IMR-90 (cell line): Measurements from ENCODE around the gene ZNF662. TPM values are rescaled to one million over a fixed set of nuclear protein-coding genes. Genes with fewer than 3 reads are reported as not detected.

ENCODE experiments used
- ATAC-seq: fragments of 200-7000 bp; cut with Tn5 transposase; 2 replicates; pipeline ENCODE4 v1.9.1; 2020; ENCODE audit warnings: low read depth, mild to moderate bottlenecking, moderate library complexity
- BruUV-seq: library from RNA; stranded (reverse); fragments of 400-500 nt; replicated peaks from 2 replicates; lab custom pipeline; 2021; lab: Mats Ljungman, UMichigan
- CTCF ChIA-PET: fragments of 300-600 bp; formaldehyde crosslinking; extraction: SDS; loops from one replicate; lab custom pipeline; 2021; ENCODE audit warnings: antibody characterized with exemption; lab: Yijun Ruan, JAX
- POLR2A ChIA-PET: fragments of 300-600 bp; sonication (Branson Sonifier 250); formaldehyde crosslinking; loops from one replicate; lab custom pipeline; 2022; ENCODE audit warnings: antibody characterized with exemption; ENCODE audit not compliant: unreplicated experiment; lab: Charles Lee
- DNase-seq: peaks from one replicate; pipeline ENCODE4 v3.0.0; 2013
- H2AFZ ChIP-seq: replicated peaks from 2 replicates; pipeline ENCODE3; 2013; ENCODE audit warnings: low read length, mild to moderate bottlenecking; ENCODE audit not compliant: poor library complexity
- H2AK5ac ChIP-seq: 2 replicates; pipeline ENCODE4 v1.6.1; 2013; ENCODE audit warnings: low read depth, low read length, inconsistent platforms
- H2AK9ac ChIP-seq: replicated peaks from 2 replicates; pipeline ENCODE3; 2013; ENCODE audit warnings: mild to moderate bottlenecking, low read depth, low read length, moderate library complexity; ENCODE audit not compliant: poor library complexity
- H2BK120ac ChIP-seq: 2 replicates; pipeline ENCODE4 v1.6.1; 2013; ENCODE audit warnings: low read depth, low read length, inconsistent platforms
- H2BK15ac ChIP-seq: 3 replicates; pipeline ENCODE4 v1.6.1; 2013; ENCODE audit warnings: low read depth, low read length, inconsistent platforms
- H2BK20ac ChIP-seq: 2 replicates; pipeline ENCODE4 v1.6.1; 2013; ENCODE audit warnings: low read depth, mild to moderate bottlenecking, inconsistent platforms, low read length, moderate library complexity
- H2BK5ac ChIP-seq: 2 replicates; pipeline ENCODE4 v1.6.1; 2013; ENCODE audit warnings: mild to moderate bottlenecking, low read depth, low read length, inconsistent platforms; ENCODE audit not compliant: poor library complexity, severe bottlenecking
- H3K14ac ChIP-seq: replicated peaks from 2 replicates; pipeline ENCODE4 v1.6.1; 2013; ENCODE audit warnings: low read depth, low read length, inconsistent platforms
- H3K18ac ChIP-seq: 2 replicates; pipeline ENCODE4 v1.6.1; 2013; ENCODE audit warnings: low read depth, low read length, control low read depth
- H3K23ac ChIP-seq: 2 replicates; pipeline ENCODE4 v1.6.1; 2013; ENCODE audit warnings: low read depth, low read length, inconsistent platforms
- H3K27ac ChIP-seq: 2 replicates; pipeline ENCODE4 v1.5.1; 2013; ENCODE audit warnings: mild to moderate bottlenecking, control low read depth, low read length; ENCODE audit not compliant: insufficient read depth
- H3K27me3 ChIP-seq: 2 replicates; pipeline ENCODE4 v1.6.1; 2013; ENCODE audit warnings: low read length; ENCODE audit not compliant: control insufficient read depth, insufficient read depth
- H3K36me3 ChIP-seq: 2 replicates; pipeline ENCODE4 v1.6.1; 2013; ENCODE audit warnings: low read length, mixed read lengths; ENCODE audit not compliant: control insufficient read depth, insufficient read depth
- H3K4ac ChIP-seq: 2 replicates; pipeline ENCODE4 v1.6.1; 2013; ENCODE audit warnings: low read depth, low read length, inconsistent platforms
- H3K4me1 ChIP-seq: 2 replicates; pipeline ENCODE4 v1.6.1; 2013; ENCODE audit warnings: low read length, mixed read lengths; ENCODE audit not compliant: control insufficient read depth, insufficient read depth
- H3K4me2 ChIP-seq: 2 replicates; pipeline ENCODE4 v1.6.1; 2013; ENCODE audit warnings: low read depth, mild to moderate bottlenecking, control low read depth, low read length, moderate library complexity
- H3K4me3 ChIP-seq: 2 replicates; pipeline ENCODE4 v1.5.1; 2013; ENCODE audit warnings: low read depth, mild to moderate bottlenecking, control low read depth, low read length, moderate library complexity; ENCODE audit not compliant: insufficient read depth
- H3K56ac ChIP-seq: 2 replicates; pipeline ENCODE4 v1.6.1; 2013; ENCODE audit warnings: low read length, inconsistent platforms; ENCODE audit not compliant: insufficient read depth; ENCODE audit errors: extremely low read depth
- H3K79me1 ChIP-seq, 2 experiments: 2 replicates each; pipeline ENCODE4 v1.6.1; 2013; ENCODE audit warnings: low read length in 2 of 2, inconsistent platforms in 1 of 2, low read depth in 1 of 2
- H3K9ac ChIP-seq: 2 replicates; pipeline ENCODE4 v1.6.1; 2013; ENCODE audit warnings: low read depth, low read length, control low read depth
- H3K9me1 ChIP-seq: 2 replicates; pipeline ENCODE4 v1.6.1; 2013; ENCODE audit warnings: low read length, inconsistent platforms; ENCODE audit not compliant: insufficient read depth
- H3K9me3 ChIP-seq: 2 replicates; pipeline ENCODE4 v1.6.1; 2013; ENCODE audit warnings: low read length; ENCODE audit not compliant: control insufficient read depth, insufficient read depth
- H4K20me1 ChIP-seq: 2 replicates; pipeline ENCODE4 v1.6.1; 2013; ENCODE audit warnings: low read length, inconsistent platforms; ENCODE audit not compliant: insufficient read depth
- H4K5ac ChIP-seq: 2 replicates; pipeline ENCODE4 v1.6.1; 2013; ENCODE audit warnings: mild to moderate bottlenecking, low read depth, low read length, control low read depth
- H4K8ac ChIP-seq, 2 experiments: 2 replicates each; pipeline ENCODE4 v1.6.1; 2013; ENCODE audit warnings: low read depth in 2 of 2, low read length in 2 of 2, control low read depth in 1 of 2, inconsistent platforms in 1 of 2
- H4K91ac ChIP-seq: 2 replicates; pipeline ENCODE4 v1.6.1; 2013; ENCODE audit warnings: low read depth, low read length, inconsistent platforms; ENCODE audit not compliant: insufficient read depth
- CHD1 ChIP-seq: IDR thresholded peaks from 2 replicates; pipeline ENCODE4 v1.6.1; 2012; ENCODE audit warnings: low read depth, low read length, improper control_type of control experiment
- ELK1 ChIP-seq: fragments of 150-350 bp; IDR thresholded peaks from 2 replicates; pipeline ENCODE4 v1.6.1; 2016; ENCODE audit warnings: low read depth, mild to moderate bottlenecking, low read length, moderate library complexity, borderline replicate concordance
- FOS ChIP-seq: fragments of 150-350 bp; IDR thresholded peaks from 2 replicates; pipeline ENCODE4 v1.6.1; 2016; ENCODE audit warnings: low read depth, low read length
- MAFK ChIP-seq: IDR thresholded peaks from 2 replicates; pipeline ENCODE4 v1.6.1; 2012; ENCODE audit warnings: low read depth, low read length, improper control_type of control experiment
- NFE2L2 ChIP-seq: fragments of 150-350 bp; IDR thresholded peaks from 2 replicates; pipeline ENCODE4 v1.6.1; 2016; ENCODE audit warnings: low read depth, mild to moderate bottlenecking, low read length
- POLR2A ChIP-seq: IDR thresholded peaks from 2 replicates; pipeline ENCODE4 v1.6.1; 2012; ENCODE audit warnings: mild to moderate bottlenecking, low read depth, low read length
- RAD21 ChIP-seq: IDR thresholded peaks from 2 replicates; pipeline ENCODE4 v1.6.1; 2012; ENCODE audit warnings: low read length, improper control_type of control experiment
- RCOR1 ChIP-seq: IDR thresholded peaks from 2 replicates; pipeline ENCODE4 v1.6.1; 2012; ENCODE audit warnings: mild to moderate bottlenecking, low read length, improper control_type of control experiment; ENCODE audit not compliant: insufficient replicate concordance
- RFX5 ChIP-seq: IDR thresholded peaks from 2 replicates; pipeline ENCODE4 v1.8.0; 2012; ENCODE audit warnings: low read depth, mild to moderate bottlenecking, low read length, moderate library complexity
- WGBS, 2 experiments: methylation state at CpG; one replicate each; pipeline versions ENCODE4 v1.1.5 to v1.1.7; 2013; ENCODE audit warnings: missing lambda C conversion rate in 2 of 2; ENCODE audit not compliant: insufficient read length in 1 of 2; ENCODE audit errors: extremely low coverage in 2 of 2; 5-methylcytosine and 5-hydroxymethylcytosine counted together
- dilution Hi-C: fragments of 300-500 bp; cut with HindIII; formaldehyde crosslinking; loops from one replicate; pipeline ENCODE4 v1.14.3; 2018; ENCODE audit warnings: low sequenced_read_pairs; ENCODE audit not compliant: unreplicated experiment
- in situ Hi-C: fragments of 300-500 bp; cut with MboI; formaldehyde crosslinking; loops from 3 replicates; pipeline ENCODE4 v1.14.3; 2019; ENCODE audit warnings: low sequenced_read_pairs, inconsistent platforms, mixed read lengths
- intact Hi-C: fragments of 100-400 bp; cut with micrococcal nuclease; formaldehyde crosslinking; loops from 2 replicates; pipeline ENCODE4 v1.10.0; 2022
- polyA plus RNA-seq, 3 experiments: library from polyadenylated mRNA; depleted of rRNA; stranded (reverse); fragments of >200 nt; gene quantifications; 2 replicates each; pipeline ENCODE4 v1.2.3, GENCODE V29; 2012; ENCODE audit warnings: low replicate concordance in 1 of 3
- total RNA-seq: library from RNA; depleted of rRNA; stranded (reverse); fragments of >200 nt; gene quantifications from 2 replicates; pipeline ENCODE4 v1.2.3, GENCODE V29; 2012
- TF ChIP-seq, protein P1 (sequence below): conservative IDR thresholded peaks from 2 replicates; pipeline ENCODE4 v1.5.1; 2012; ENCODE audit warnings: mild to moderate bottlenecking, low read depth, low read length, improper control_type of control experiment
- TF ChIP-seq, protein P2 (sequence below): fragments of 150-350 bp; IDR thresholded peaks from 2 replicates; pipeline ENCODE4 v1.6.1; 2017; ENCODE audit warnings: mild to moderate bottlenecking, antibody characterized with exemption, low read length, low read depth

Gene ZNF662
- total and polyA plus RNA-seq, 2 of the 4 experiments (the other 2 are of a cell fraction): 0.29 to 0.54 TPM

GRCh38 chr3:42886294-42886822 lies 19.6 kb upstream of the ZNF662 start:
- Histone ChIP-seq H2BK5ac (no peak overlapping the region), H2AFZ (no peak overlapping the region), H3K18ac (no peak overlapping the region), H3K9ac (no peak overlapping the region), H3K27me3 (peaks cover 6% of the 10 kb centered on the region), H4K5ac (no peak overlapping the region), H2BK20ac (no peak overlapping the region), H4K8ac (no peak overlapping the region), H3K23ac (no peak overlapping the region), H3K4me2 (no peak overlapping the region), H2AK5ac (no peak overlapping the region), H3K9me3 (no peaks in the 10 kb centered on the region), H2AK9ac (no peak overlapping the region), H4K20me1 (no peaks in the 10 kb centered on the region), H3K14ac (no peak overlapping the region), H3K36me3 (no peaks in the 10 kb centered on the region), H3K4me3 (no peak overlapping the region), H4K91ac (no peak overlapping the region), H2BK120ac (no peak overlapping the region), H3K9me1 (no peaks in the 10 kb centered on the region), H3K4ac (no peak overlapping the region), H3K79me1 (no peaks in the 10 kb centered on the region), H3K56ac (no peak overlapping the region), H3K4me1 (no peaks in the 10 kb centered on the region), H2BK15ac (no peak overlapping the region), H3K27ac (no peak overlapping the region)
- no TSS peak for BruUV-seq
- dilution Hi-C loops (no loop called here), intact Hi-C loops (loop anchor here (10.0 kb wide), 1 partner anchor 342 kb away; no protein-coding TSS in a partner anchor), in situ Hi-C loops (no loop called here)
- ChIA-PET POLR2A (no interaction called here), CTCF (interaction anchor here (1.5 kb wide), 1 partner anchor 106 kb away, joined by 3 read pairs; no protein-coding TSS in a partner anchor)
- DNase-seq (no peak), ATAC-seq (no peak)
- no CpG with 5 or more reads among the region's 1 CpG for WGBS, 2 experiments
- no peak for TF ChIP-seq RCOR1
- no peak for TF ChIP-seq NFE2L2
- TF ChIP-seq, protein P1, sequence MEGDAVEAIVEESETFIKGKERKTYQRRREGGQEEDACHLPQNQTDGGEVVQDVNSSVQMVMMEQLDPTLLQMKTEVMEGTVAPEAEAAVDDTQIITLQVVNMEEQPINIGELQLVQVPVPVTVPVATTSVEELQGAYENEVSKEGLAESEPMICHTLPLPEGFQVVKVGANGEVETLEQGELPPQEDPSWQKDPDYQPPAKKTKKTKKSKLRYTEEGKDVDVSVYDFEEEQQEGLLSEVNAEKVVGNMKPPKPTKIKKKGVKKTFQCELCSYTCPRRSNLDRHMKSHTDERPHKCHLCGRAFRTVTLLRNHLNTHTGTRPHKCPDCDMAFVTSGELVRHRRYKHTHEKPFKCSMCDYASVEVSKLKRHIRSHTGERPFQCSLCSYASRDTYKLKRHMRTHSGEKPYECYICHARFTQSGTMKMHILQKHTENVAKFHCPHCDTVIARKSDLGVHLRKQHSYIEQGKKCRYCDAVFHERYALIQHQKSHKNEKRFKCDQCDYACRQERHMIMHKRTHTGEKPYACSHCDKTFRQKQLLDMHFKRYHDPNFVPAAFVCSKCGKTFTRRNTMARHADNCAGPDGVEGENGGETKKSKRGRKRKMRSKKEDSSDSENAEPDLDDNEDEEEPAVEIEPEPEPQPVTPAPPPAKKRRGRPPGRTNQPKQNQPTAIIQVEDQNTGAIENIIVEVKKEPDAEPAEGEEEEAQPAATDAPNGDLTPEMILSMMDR: no peak
- no peak for TF ChIP-seq POLR2A
- no peak for TF ChIP-seq CHD1
- no peak for TF ChIP-seq ELK1
- TF ChIP-seq RFX5: no peak
- no peak for TF ChIP-seq RAD21
- TF ChIP-seq, protein P2, sequence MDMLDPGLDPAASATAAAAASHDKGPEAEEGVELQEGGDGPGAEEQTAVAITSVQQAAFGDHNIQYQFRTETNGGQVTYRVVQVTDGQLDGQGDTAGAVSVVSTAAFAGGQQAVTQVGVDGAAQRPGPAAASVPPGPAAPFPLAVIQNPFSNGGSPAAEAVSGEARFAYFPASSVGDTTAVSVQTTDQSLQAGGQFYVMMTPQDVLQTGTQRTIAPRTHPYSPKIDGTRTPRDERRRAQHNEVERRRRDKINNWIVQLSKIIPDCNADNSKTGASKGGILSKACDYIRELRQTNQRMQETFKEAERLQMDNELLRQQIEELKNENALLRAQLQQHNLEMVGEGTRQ: no peak
- no peak for TF ChIP-seq MAFK
- no peak for TF ChIP-seq FOS
